Stimulated activated CD8-positive, alpha-beta memory T cell treated with anti-CD3 and anti-CD28 coated beads, Interleukin-7, amount 100 ng/mL, for 4 hours (primary cell): ENCODE results near the gene ANAPC1.
"Not testable (repeated sequence)": the region's sequence is repeated elsewhere in the genome, so short reads cannot be mapped to it uniquely, and the experiment has no call there.

Experiments used
- DNase-seq, 2 donors: peaks; one replicate each; pipeline ENCODE4 v3.0.0-alpha.2; 2020; ENCODE audit warnings: low read depth in 2 of 2

ANAPC1 gene, protein sequence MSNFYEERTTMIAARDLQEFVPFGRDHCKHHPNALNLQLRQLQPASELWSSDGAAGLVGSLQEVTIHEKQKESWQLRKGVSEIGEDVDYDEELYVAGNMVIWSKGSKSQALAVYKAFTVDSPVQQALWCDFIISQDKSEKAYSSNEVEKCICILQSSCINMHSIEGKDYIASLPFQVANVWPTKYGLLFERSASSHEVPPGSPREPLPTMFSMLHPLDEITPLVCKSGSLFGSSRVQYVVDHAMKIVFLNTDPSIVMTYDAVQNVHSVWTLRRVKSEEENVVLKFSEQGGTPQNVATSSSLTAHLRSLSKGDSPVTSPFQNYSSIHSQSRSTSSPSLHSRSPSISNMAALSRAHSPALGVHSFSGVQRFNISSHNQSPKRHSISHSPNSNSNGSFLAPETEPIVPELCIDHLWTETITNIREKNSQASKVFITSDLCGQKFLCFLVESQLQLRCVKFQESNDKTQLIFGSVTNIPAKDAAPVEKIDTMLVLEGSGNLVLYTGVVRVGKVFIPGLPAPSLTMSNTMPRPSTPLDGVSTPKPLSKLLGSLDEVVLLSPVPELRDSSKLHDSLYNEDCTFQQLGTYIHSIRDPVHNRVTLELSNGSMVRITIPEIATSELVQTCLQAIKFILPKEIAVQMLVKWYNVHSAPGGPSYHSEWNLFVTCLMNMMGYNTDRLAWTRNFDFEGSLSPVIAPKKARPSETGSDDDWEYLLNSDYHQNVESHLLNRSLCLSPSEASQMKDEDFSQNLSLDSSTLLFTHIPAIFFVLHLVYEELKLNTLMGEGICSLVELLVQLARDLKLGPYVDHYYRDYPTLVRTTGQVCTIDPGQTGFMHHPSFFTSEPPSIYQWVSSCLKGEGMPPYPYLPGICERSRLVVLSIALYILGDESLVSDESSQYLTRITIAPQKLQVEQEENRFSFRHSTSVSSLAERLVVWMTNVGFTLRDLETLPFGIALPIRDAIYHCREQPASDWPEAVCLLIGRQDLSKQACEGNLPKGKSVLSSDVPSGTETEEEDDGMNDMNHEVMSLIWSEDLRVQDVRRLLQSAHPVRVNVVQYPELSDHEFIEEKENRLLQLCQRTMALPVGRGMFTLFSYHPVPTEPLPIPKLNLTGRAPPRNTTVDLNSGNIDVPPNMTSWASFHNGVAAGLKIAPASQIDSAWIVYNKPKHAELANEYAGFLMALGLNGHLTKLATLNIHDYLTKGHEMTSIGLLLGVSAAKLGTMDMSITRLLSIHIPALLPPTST (N-terminal part only)

GRCh38 chr2:111883661-111884591, at the start of gene ANAPC1:
Gene ANAPC1 (minus strand): TSS chr2:111884193. CDS start chr2:111880825, 3,368 bp downstream.
- DNase-seq: peak; percentile 72 to 84

DNA sequence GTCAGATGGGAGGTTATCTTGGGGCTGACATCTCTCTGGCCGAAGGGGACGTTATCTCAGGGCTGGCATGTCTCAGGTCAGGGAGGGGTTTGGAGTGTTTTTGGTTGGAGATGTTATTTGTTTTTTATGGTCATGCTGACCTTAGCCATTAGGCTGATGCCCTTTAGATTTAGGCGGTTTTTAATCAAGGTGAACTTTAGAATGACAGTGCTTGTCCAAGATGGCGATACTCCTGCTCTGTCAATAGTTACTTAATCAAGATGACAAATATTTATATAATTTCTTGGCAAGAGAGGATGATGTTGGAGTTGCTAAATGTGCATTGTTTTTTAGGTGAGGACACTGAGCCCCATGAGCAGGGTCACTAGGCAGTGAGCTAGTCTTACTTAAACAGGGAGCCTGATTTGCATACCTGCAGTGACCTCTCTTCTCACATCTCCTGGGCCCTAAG, 48.9 kb upstream of the ANAPC1 start:
- DNase-seq: no peak

- no peak for DNase-seq
These were observed 46.9 kb upstream of the ANAPC1 start for GRCh38 chr2:111930875-111931274.

- no peak for DNase-seq
These were observed 46.4 kb upstream of the ANAPC1 start for GRCh38 chr2:111930409-111930808.

DNA sequence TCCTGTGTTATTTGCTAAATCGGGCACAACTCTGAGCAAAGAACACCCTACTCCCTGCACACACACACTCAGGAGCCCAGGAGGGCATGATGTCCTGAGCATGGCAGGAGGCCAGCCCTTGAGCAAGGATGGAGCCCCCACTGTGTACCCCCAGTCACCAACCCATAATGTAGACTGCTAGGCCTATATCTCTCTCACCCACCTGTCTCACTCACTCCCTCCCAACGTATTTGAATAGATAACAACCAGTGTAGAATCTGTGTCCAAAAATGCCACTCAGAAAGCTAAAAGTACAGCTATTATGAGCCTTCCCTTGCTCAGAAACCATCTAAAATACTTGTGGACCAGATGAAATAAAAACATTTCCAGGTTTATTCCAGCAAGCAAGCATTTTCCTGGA, 43.7 kb upstream of the ANAPC1 start:
- no peak for DNase-seq

- DNase-seq: no peak
These were observed 40.7 kb upstream of the ANAPC1 start for GRCh38 chr2:111924617-111925107.

GRCh38 chr2:111923276-111923804, 39.3 kb upstream of the ANAPC1 start:
- no peak for DNase-seq

- no peak for DNase-seq
These were observed 36.0 kb upstream of the ANAPC1 start for GRCh38 chr2:111919794-111920608.

GRCh38 chr2:111919365-111919764, 35.4 kb upstream of the ANAPC1 start:
- no peak for DNase-seq

GRCh38 chr2:111918383-111918806, 34.4 kb upstream of the ANAPC1 start:
- no peak for DNase-seq

DNA sequence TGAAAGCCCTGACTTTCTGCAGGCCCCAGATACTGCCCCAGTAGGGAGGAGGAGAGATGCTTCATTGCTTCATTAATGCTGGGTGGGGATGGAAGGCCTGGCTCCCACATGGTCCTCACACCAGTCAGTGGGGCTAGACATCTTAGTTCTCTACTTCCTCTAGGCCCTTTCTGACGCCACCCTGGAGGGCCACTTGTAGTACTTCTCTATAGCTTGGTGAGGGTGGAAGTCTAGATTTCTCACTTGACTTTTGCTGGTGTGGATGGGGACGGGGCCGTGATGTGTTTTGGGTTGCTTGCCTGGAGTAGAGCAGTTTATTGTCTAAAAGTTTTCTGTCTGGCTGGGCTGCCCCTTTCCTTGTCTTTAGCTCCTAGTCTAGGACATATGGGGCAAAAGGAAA, 33.1 kb upstream of the ANAPC1 start:
- no peak for DNase-seq

- no peak for DNase-seq
These were observed 28.6 kb upstream of the ANAPC1 start for GRCh38 chr2:111912547-111912946.

DNA sequence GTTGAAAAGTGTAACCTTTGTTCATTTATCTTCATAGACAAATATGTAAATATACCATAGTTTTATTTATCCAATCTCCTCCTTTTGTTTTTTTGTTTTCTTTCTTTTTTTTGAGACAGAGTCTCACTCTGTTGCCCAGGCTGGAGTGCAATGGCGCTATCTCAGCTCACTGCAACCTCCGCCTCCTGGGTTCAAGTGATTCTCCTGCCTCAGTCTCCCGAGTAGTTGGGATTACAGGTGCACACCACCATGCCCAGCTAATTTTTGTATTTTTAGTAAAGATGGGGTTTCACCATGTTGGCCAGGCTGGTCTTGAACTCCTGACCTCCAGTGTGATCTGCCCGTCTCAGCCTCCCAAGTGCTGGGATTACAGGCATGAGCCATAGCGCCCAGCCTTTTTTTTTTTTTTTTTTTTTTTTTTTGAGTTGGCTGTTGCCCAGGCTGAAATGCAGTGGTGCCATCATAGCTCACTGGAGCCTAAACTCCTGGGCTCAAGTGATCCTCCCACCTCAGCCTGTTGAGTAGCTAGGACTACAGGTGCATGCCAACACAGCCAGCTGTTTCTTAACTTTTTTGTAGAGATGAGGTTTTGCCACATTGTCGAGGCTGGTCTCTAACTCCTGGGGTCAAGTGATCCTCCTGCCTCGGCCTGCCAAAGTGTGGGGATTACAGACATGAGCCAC, 27.4 kb upstream of the ANAPC1 start:
- not testable (repeated sequence) for DNase-seq

DNA sequence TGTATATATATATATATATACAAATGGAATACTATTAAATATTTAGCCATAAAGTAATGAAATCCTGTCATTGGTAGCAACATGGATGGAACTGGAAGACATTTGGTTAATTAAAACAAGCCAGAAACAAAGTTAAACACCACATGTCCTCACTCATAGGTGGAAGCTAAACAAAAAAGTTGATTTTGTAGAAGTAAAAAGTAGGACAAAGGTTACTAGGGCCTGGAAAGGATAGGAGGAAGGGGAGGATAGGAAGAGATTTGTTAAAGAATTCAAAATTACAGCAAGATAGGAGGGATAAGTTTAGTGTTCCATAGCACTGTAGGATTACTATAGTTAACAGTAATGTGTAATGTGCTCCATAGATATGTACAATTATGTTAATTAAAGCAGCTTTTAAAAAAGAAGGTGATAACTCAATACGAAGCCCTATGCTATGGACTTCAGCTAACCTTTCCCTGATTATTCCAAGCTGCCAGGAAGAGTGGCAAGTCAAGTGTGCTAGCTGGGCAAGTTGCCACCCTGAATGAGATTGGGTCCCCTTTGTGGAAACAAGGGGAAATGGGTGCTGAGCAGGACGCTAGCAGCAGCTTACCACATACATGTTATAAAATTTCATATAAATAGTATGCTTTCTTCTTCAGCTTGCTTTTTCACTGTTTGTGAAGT, 26.8 kb upstream of the ANAPC1 start:
- DNase-seq: no peak

DNA sequence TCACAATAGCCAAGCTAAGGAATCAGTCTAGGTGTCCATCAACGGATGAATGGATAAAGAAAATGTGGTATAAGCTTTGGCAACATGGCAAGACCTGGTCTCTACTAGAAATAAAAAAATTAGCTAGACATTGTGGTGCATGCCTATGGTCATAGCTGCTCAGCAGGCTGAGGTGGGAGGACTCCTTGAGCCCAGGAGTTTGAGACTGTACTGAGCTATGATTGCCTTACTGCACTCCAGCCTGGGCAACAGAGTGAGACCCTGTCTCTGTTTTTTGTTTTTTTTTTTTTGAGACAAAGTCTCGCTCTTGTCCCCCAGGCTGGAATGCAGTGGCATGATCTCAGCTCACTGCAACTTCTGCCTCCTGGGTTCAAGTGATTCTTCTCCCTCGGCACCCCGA, 26.0 kb upstream of the ANAPC1 start:
- not testable (repeated sequence) for DNase-seq

GRCh38 chr2:111909079-111909478, 25.1 kb upstream of the ANAPC1 start:
- DNase-seq: no peak

DNA sequence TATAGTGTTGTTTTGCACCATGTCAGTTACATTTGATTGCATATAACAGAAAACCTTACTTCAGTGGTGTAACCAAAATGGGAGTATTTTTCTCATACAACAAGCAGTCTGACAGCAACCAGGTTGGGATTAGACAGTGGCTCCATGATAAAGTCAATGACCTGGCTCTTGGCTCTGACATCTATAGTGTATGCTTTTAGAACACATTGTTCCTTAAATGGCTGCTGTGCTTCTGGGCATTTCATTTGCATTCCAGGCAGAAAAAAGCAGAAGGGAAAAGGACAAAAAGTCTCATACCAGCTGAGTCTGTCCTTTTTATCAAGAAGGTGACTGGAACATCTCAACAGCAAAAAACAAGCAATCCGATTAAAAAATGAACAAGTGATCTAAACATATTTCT, 24.6 kb upstream of the ANAPC1 start:
- DNase-seq: no peak

DNA sequence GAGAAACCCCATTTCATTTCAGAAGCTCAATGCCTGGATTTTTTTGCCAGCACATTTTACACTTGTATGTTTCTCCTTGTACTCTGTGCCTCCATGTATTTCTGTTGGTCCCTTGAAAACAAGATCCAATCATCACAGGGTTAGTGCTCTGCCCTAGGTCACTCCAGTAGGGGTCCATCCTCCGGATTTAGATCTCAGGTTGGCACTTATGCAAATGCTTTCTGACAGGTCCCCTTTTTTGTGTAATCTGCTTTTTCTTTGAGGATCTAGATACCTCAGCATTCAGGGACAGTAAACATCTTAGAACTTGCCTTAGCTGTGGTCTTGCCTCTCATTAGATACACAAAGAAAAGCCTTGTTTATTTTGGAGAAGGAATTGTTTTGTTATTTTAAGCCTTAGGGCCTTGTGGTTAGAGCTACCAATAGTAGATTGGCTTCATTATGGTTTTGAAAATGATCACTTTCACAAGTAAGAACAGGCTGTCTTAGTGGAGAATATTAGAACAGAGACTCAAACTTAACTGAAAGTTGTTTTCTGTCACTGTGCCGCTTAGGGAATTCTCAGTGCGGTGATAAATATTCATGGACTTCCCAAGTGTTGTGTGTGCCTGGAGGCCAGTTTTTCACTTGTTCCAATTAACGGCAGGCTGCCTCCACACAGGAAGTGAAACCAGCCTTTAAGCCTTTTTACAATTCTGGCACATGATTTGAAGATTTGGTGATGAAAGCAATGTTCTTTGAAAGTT, 22.2 kb upstream of the ANAPC1 start:
- no peak for DNase-seq
